ENCODE data around the gene RGS7BP. TPM values are rescaled to one million over a fixed set of nuclear protein-coding genes. Genes with fewer than 3 reads are reported as not detected.

Gene RGS7BP
- total and polyA plus RNA-seq, 10 of the 15 experiments (the other 5 are each of a cell fraction or from before 2014, with no cell fraction given) = not detected

GRCh38 chr5:64585646-64586045 is 79.8 kb downstream of the RGS7BP start:
- RAD21 ChIA-PET (ENCODE audit: unreplicated experiment) = no interaction called here

More at GRCh38 chr5:64585646-64586045, 79.8 kb downstream of the RGS7BP start:
- Histone ChIP-seq H3K27me3 (replicated peaks in 1 of 2; ENCODE audit: control insufficient read depth in 2 of 2, insufficient read depth in 2 of 2, low read length in 1 of 2) (no peaks in the 10 kb centered on the region; a peak in 1 of 4 replicates), H3K79me2 (ENCODE audit: control insufficient read depth, insufficient read depth, low read length) (no peaks in the 10 kb centered on the region), H3K9ac (ENCODE audit: control insufficient read depth, insufficient read depth, low read length) (no peak overlapping the region), H3K27ac (ENCODE audit: control insufficient read depth, insufficient read depth) (no peak overlapping the region), H3K4me3 (no peak overlapping the region), H3K9me3 (replicated peaks; ENCODE audit: control insufficient read depth, insufficient read depth, low read length) (no peaks in the 10 kb centered on the region), H3K4me1 (ENCODE audit: control insufficient read depth, insufficient read depth, low read length) (no peaks in the 10 kb centered on the region), H2AFZ (ENCODE audit: control insufficient read depth, low read depth, low read length) (no peak overlapping the region), H3K4me2 (ENCODE audit: control insufficient read depth, insufficient read depth) (no peak overlapping the region), H3K36me3 (ENCODE audit: control insufficient read depth in 2 of 2, insufficient read depth in 2 of 2, low read length in 1 of 2) (no peaks in the 10 kb centered on the region), H4K20me1 (ENCODE audit: control insufficient read depth, insufficient read depth) (no peaks in the 10 kb centered on the region)
- in situ Hi-C loops (cut with MboI) = no loop called here
- no peak for TF ChIP-seq GABPA (IDR thresholded peaks at IDR 0.05; ENCODE audit: low read depth)
- TF ChIP-seq REST (IDR thresholded peaks at IDR 0.05; ENCODE audit: low read depth, low read length) = no peak
- no peak for TF ChIP-seq CBX5 (IDR thresholded peaks at IDR 0.05; ENCODE audit: low read depth)
- no peak for TF ChIP-seq NRF1 (conservative IDR thresholded peaks at IDR 0.05; ENCODE audit: low read depth, low read length)
- no peak for TF ChIP-seq EZH2 (IDR thresholded peaks at IDR 0.05; ENCODE audit: borderline replicate concordance, control insufficient read depth, low read depth, low read length)
- no peak for TF ChIP-seq CBFB (IDR thresholded peaks at IDR 0.05; ENCODE audit: low read depth)
- TF ChIP-seq ESRRA (IDR thresholded peaks at IDR 0.05; ENCODE audit: low read length) = no peak
- TF ChIP-seq ZNF217 (IDR thresholded peaks at IDR 0.05) = no peak
- TF ChIP-seq HDAC6 (IDR thresholded peaks at IDR 0.05; ENCODE audit: unreplicated experiment) = no peak
- no peak for TF ChIP-seq BRCA1 (IDR thresholded peaks at IDR 0.05; ENCODE audit: low read depth, low read length)
- no peak for TF ChIP-seq NR2C1 (IDR thresholded peaks at IDR 0.05)
- TF ChIP-seq MXI1 (IDR thresholded peaks at IDR 0.05; ENCODE audit: low read depth, low read length) = no peak
- TF ChIP-seq BHLHE40 (IDR thresholded peaks at IDR 0.05; ENCODE audit: borderline replicate concordance in 1 of 2, low read depth in 2 of 2, low read length in 1 of 2) = no peak
- no peak for TF ChIP-seq KDM1A (IDR thresholded peaks at IDR 0.05; ENCODE audit: borderline replicate concordance)
- SMC1A ChIA-PET (ENCODE audit: uncharacterized antibody, unreplicated experiment) = interaction anchor here (1.6 kb wide), 1 partner anchor 25 kb away, joined by 3 read pairs; no protein-coding TSS in a partner anchor
- FAIRE-seq (no peak), ATAC-seq (no peak), DNase-seq (ENCODE audit: low read depth, low spot score) (no peak)
- no TSS peak for BruUV-seq (replicated peaks)
- WGBS (ENCODE audit: insufficient coverage, insufficient replicate concordance, low lambda C conversion rate, missing lambda C conversion rate) = 49% methylated on average over 4 of the region's 4 CpGs
- intact Hi-C loops (cut with micrococcal nuclease; ENCODE audit: unreplicated experiment) = no loop called here
- CTCF ChIA-PET = no interaction called here
- POLR2A ChIA-PET = no interaction called here
